Measurements from ENCODE around the gene MAP7. TPM values are rescaled to one million over a fixed set of nuclear protein-coding genes. Genes with fewer than 3 reads are reported as not detected.

Gene MAP7
- total RNA-seq, result 10 to 100 TPM; 18.1 to 26.6 (median 24.2) TPM

GRCh38 chr6:136550330-136551071, at the start of gene MAP7:
TSS of gene MAP7 (minus strand) at chr6:136550422. CDS start at chr6:136550408, 14 bp downstream.
- H3K4me1 ChIP-seq, result peaks cover 17 to 23% (median 18%) of the 10 kb centered on the region in 4 donors
- H3K27me3 ChIP-seq, result peaks cover 0 to 13% (median 2%) of the 10 kb centered on the region in 4 donors
- ATAC-seq (ENCODE audit: low FRiP score in 2 of 2) (peak; percentile 89 to 97), DNase-seq (peak; percentile 87 to 96)
- TF ChIP-seq EP300 (IDR thresholded peaks at IDR 0.05), result no peak
- TF ChIP-seq CTCF (IDR thresholded peaks at IDR 0.05), result peak; percentile 73 to 99 (median 98)
- peak in 1 of 2 donors; percentile 25 for TF ChIP-seq POLR2AphosphoS5 (IDR thresholded peaks at IDR 0.05)
- peak in 1 of 4 donors; percentile 69 for TF ChIP-seq POLR2A (IDR thresholded peaks at IDR 0.05)
- H3K9me3 ChIP-seq, result no peaks in the 10 kb centered on the region
- WGBS, 2 donors, result 5 to 6% methylated on average over 19 to 25 of the region's 79 CpGs
- peak within 1 kb of the TSS; percentile 71 to 81 (median 80) for H3K27ac ChIP-seq
- peaks cover 0 to 3% (median under 1%) of the 10 kb centered on the region in 4 donors for H3K36me3 ChIP-seq
- H3K4me3 ChIP-seq, result peak within 1 kb of the TSS; percentile 59 to 81 (median 79)

- DNase-seq, result no peak
- TF ChIP-seq POLR2A (IDR thresholded peaks at IDR 0.05) (no peak), CTCF (IDR thresholded peaks at IDR 0.05) (no peak), POLR2AphosphoS5 (IDR thresholded peaks at IDR 0.05) (no peak)
- Histone ChIP-seq H3K9me3 (no peaks in the 10 kb centered on the region), H3K4me3 (no peak overlapping the region), H3K27ac (no peak overlapping the region), H3K27me3 (no peaks in the 10 kb centered on the region), H3K4me1 (peaks cover 4 to 5% (median 4%) of the 10 kb centered on the region in 4 donors), H3K36me3 (peaks cover 0 to 31% (median 8%) of the 10 kb centered on the region in 4 donors)
- WGBS, 2 donors, result 86 to 89% methylated on average over 10 of the region's 10 CpGs
- ATAC-seq (ENCODE audit: low FRiP score in 2 of 2), result no peak
Observed at GRCh38 chr6:136599329-136600011, 49.2 kb upstream of the MAP7 start.

- Histone ChIP-seq H3K4me3 (no peak overlapping the region), H3K27ac (no peak overlapping the region), H3K27me3 (no peaks in the 10 kb centered on the region), H3K9me3 (no peaks in the 10 kb centered on the region), H3K36me3 (peaks cover 0 to 18% (median 3%) of the 10 kb centered on the region in 4 donors), H3K4me1 (peaks cover 7 to 15% (median 8%) of the 10 kb centered on the region in 4 donors)
- ATAC-seq (ENCODE audit: low FRiP score in 2 of 2) (no peak), DNase-seq (no peak)
- WGBS, 2 donors, result 98 to 100% methylated on average over 3 of the region's 3 CpGs
- TF ChIP-seq POLR2AphosphoS5 (IDR thresholded peaks at IDR 0.05), result no peak
- TF ChIP-seq POLR2A (IDR thresholded peaks at IDR 0.05), result no peak
- no peak for TF ChIP-seq EP300 (IDR thresholded peaks at IDR 0.05)
- no peak for TF ChIP-seq CTCF (IDR thresholded peaks at IDR 0.05)
Observed at GRCh38 chr6:136598048-136598447, 47.8 kb upstream of the MAP7 start.

- no peak for ATAC-seq (ENCODE audit: low FRiP score in 2 of 2)
- H3K9me3 ChIP-seq, result no peaks in the 10 kb centered on the region
- no peak for DNase-seq
- H3K4me3 ChIP-seq, result no peak overlapping the region
- peak overlapping the region; percentile 47 to 77 (median 57) for H3K27ac ChIP-seq
- no peaks in the 10 kb centered on the region for H3K27me3 ChIP-seq
- TF ChIP-seq CTCF (IDR thresholded peaks at IDR 0.05), result no peak
- no peak for TF ChIP-seq POLR2A (IDR thresholded peaks at IDR 0.05)
- TF ChIP-seq POLR2AphosphoS5 (IDR thresholded peaks at IDR 0.05), result no peak
- TF ChIP-seq EP300 (IDR thresholded peaks at IDR 0.05), result no peak
- peaks cover 3 to 44% (median 20%) of the 10 kb centered on the region in 4 donors for H3K36me3 ChIP-seq
- peaks cover 7 to 15% (median 9%) of the 10 kb centered on the region in 4 donors for H3K4me1 ChIP-seq
- 97% methylated on average over 8 of the region's 8 CpGs for WGBS, 2 donors
Observed at GRCh38 chr6:136594671-136595070, 44.4 kb upstream of the MAP7 start.
